HEK293T (cell line): ENCODE data around the gene MGRN1.

Experiments used
- BHLHE40 ChIP-seq: fragments of 450-650 bp; IDR thresholded peaks from 2 replicates; pipeline ENCODE4 v1.6.1; 2016; ENCODE audit warnings: mild to moderate bottlenecking, moderate library complexity, borderline replicate concordance
- FOXA1 ChIP-seq: fragments of 450-650 bp; IDR thresholded peaks from 2 replicates; pipeline ENCODE4 v1.6.1; 2016; ENCODE audit warnings: mild to moderate bottlenecking
- FOXK2 ChIP-seq: fragments of 450-650 bp; IDR thresholded peaks from 2 replicates; pipeline ENCODE4 v1.6.1; 2016; ENCODE audit warnings: mild to moderate bottlenecking
- FOXM1 ChIP-seq: fragments of 450-650 bp; IDR thresholded peaks from 2 replicates; pipeline ENCODE4 v1.6.1; 2017; ENCODE audit warnings: mild to moderate bottlenecking, borderline replicate concordance
- HDGF ChIP-seq: fragments of 450-650 bp; IDR thresholded peaks from 2 replicates; pipeline ENCODE4 v1.6.1; 2017; ENCODE audit warnings: antibody characterized with exemption, borderline replicate concordance
- NFRKB ChIP-seq: fragments of 450-650 bp; IDR thresholded peaks from 2 replicates; pipeline ENCODE4 v1.6.1; 2016; ENCODE audit warnings: mild to moderate bottlenecking, moderate library complexity
- PKNOX1 ChIP-seq: fragments of 450-650 bp; IDR thresholded peaks from 2 replicates; pipeline ENCODE4 v1.6.1; 2016
- SP1 ChIP-seq: fragments of 450-650 bp; IDR thresholded peaks from 2 replicates; pipeline ENCODE4 v1.6.1; 2017
- SUZ12 ChIP-seq: fragments of 450-650 bp; IDR thresholded peaks from 2 replicates; pipeline ENCODE4 v1.6.1; 2016; ENCODE audit warnings: mild to moderate bottlenecking
- ZNF384 ChIP-seq: fragments of 450-650 bp; IDR thresholded peaks from 2 replicates; pipeline ENCODE4 v1.6.1; 2016

GRCh38 chr16:4578961-4579530 is 45.6 kb upstream of the MGRN1 start:
- no peak for TF ChIP-seq FOXK2
- no peak for TF ChIP-seq ZNF384
- no peak for TF ChIP-seq FOXM1
- TF ChIP-seq SP1 = no peak
- TF ChIP-seq PKNOX1 = no peak
- TF ChIP-seq BHLHE40 = no peak
- no peak for TF ChIP-seq NFRKB
- TF ChIP-seq SUZ12 = no peak
- TF ChIP-seq FOXA1 = no peak
- TF ChIP-seq HDGF = no peak
